Immature natural killer cell (primary cell): ENCODE measurements around the gene EML3. TPM values are rescaled to one million over a fixed set of nuclear protein-coding genes. Genes with fewer than 3 reads are reported as not detected.

ENCODE experiments used
- DNase-seq, 3 donors: peaks; one replicate each; pipeline ENCODE4 v3.0.0; 2022; ENCODE audit warnings: mixed read lengths in 1 of 3
- H3K27ac Mint-ChIP-seq, 6 donors: one replicate each; pipeline ENCODE4 v1.8.0; 2020; ENCODE audit warnings: mixed read lengths in 6 of 6, mild to moderate bottlenecking in 5 of 6, inconsistent platforms in 4 of 6, moderate library complexity in 3 of 6
- H3K27me3 Mint-ChIP-seq, 3 donors: one replicate each; pipeline ENCODE4 v1.8.0; 2020 to 2021; ENCODE audit warnings: low read depth in 3 of 3, mild to moderate bottlenecking in 3 of 3, mixed read lengths in 3 of 3, moderate library complexity in 3 of 3, inconsistent platforms in 1 of 3
- H3K36me3 Mint-ChIP-seq, 3 donors: one replicate each; pipeline ENCODE4 v1.8.0; 2020; ENCODE audit warnings: mixed read lengths in 3 of 3, inconsistent platforms in 2 of 3, mild to moderate bottlenecking in 2 of 3
- H3K4me1 Mint-ChIP-seq, 2 donors: one replicate each; pipeline ENCODE4 v1.8.0; 2020; ENCODE audit warnings: inconsistent platforms in 2 of 2, mild to moderate bottlenecking in 2 of 2, mixed read lengths in 2 of 2, moderate library complexity in 1 of 2
- H3K4me3 Mint-ChIP-seq, 5 donors: one replicate each; pipeline ENCODE4 v1.8.0; 2020; ENCODE audit warnings: mild to moderate bottlenecking in 5 of 5, mixed read lengths in 5 of 5, inconsistent platforms in 3 of 5, moderate library complexity in 3 of 5
- H3K9me3 Mint-ChIP-seq, 6 donors: one replicate each; pipeline ENCODE4 v1.8.0; 2020; ENCODE audit warnings: mild to moderate bottlenecking in 6 of 6, mixed read lengths in 6 of 6, inconsistent platforms in 4 of 6, moderate library complexity in 3 of 6
- polyA plus RNA-seq, 3 donors: library from polyadenylated mRNA; unstranded; fragments of 300-500 nt; fragmentation: Illumina TruSeq; gene quantifications; one replicate each; pipeline ENCODE4 v1.2.3, GENCODE V29; 2021

The EML3 gene
- polyA plus RNA-seq, 3 donors from 2014 or later: 15.9 to 25.8 (median 17.9) TPM

GRCh38 chr11:62601372-62602140, 11.0 kb downstream of the EML3 start, which contains the start of gene MTA2:
Gene MTA2 (minus strand): TSS chr11:62601865. CDS start chr11:62601450, 415 bp downstream.
- H3K4me1 Mint-ChIP-seq: peaks cover 52 to 59% of the 10 kb centered on the region in 2 donors
- peaks cover 22 to 45% (median 35%) of the 10 kb centered on the region in 3 donors for H3K36me3 Mint-ChIP-seq
- H3K27ac Mint-ChIP-seq: peak within 1 kb of the TSS; percentile 93 to 99 (median 97)
- peak within 1 kb of the TSS; percentile 92 to 99 (median 97) for H3K4me3 Mint-ChIP-seq
- H3K9me3 Mint-ChIP-seq: no peaks in the 10 kb centered on the region
- DNase-seq: peak; percentile 100
- H3K27me3 Mint-ChIP-seq: peaks cover 9 to 11% (median 10%) of the 10 kb centered on the region in 3 donors

DNA sequence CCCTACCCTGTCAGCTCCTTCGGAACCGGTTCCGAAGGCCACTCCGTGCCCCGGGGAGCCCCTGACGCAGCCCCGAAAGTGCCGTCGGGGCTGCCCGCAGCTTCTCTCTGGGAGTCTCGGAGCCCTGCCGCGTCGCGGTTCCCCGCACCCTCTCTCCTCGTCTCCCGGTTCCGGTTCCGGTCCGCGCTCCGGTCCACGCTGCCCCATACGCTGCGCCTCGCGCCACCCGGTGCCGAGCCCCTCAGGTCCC, 11.5 kb downstream of the EML3 start:
- H3K36me3 Mint-ChIP-seq: peaks cover 22 to 43% (median 32%) of the 10 kb centered on the region in 3 donors
- H3K4me1 Mint-ChIP-seq: peaks cover 52 to 59% of the 10 kb centered on the region in 2 donors
- H3K27ac Mint-ChIP-seq: peak overlapping the region; percentile 93 to 99 (median 97)
- H3K4me3 Mint-ChIP-seq: peak overlapping the region; percentile 92 to 99 (median 97)
- DNase-seq: peak in 1 of 3 donors; percentile 49
- H3K9me3 Mint-ChIP-seq: no peaks in the 10 kb centered on the region
- peaks cover 9 to 11% (median 10%) of the 10 kb centered on the region in 3 donors for H3K27me3 Mint-ChIP-seq

DNA sequence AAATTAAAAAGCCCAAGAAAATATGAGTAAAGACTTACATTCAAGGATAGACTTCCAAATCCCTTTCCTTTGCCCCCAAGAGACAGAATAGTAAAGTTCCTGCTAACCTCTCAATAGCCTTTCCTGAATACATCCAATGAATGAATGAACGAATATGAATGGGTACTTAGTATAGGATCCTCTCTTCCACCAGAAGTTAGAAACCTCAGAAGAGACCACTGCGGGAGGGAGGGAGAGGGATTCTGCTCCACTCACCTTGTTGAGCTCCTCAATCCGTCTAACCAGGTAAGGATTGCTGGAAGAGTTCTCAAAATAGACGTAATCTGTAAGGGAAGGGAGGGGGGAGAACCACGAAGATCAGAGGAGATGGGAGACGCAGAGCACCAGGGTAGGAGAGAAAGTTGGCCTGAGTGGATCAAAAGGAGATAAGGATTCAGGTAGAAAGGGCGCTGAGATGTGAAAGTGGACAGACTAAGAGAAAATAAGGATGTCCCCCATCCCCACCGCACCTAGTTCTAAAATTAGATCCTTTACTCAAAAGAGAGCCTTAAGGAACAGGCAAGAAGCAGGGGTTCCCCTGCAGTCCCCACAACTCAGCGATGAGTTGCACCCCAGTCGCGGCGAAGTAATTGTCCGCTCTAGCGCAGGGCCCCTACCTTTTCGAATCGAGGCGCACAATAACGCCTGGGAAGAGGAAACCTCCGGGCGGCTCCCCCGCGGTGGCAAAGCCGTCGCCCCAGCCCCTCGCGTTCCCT, 12.0 kb downstream of the EML3 start:
- Mint-ChIP-seq H3K27me3 (peaks cover 9 to 11% (median 10%) of the 10 kb centered on the region in 3 donors), H3K4me3 (peak overlapping the region; percentile 92 to 99 (median 97)), H3K27ac (peak overlapping the region; percentile 93 to 99 (median 97)), H3K9me3 (no peaks in the 10 kb centered on the region), H3K36me3 (peaks cover 24 to 46% (median 31%) of the 10 kb centered on the region in 3 donors), H3K4me1 (peaks cover 52 to 59% of the 10 kb centered on the region in 2 donors)
- DNase-seq: no peak

DNA sequence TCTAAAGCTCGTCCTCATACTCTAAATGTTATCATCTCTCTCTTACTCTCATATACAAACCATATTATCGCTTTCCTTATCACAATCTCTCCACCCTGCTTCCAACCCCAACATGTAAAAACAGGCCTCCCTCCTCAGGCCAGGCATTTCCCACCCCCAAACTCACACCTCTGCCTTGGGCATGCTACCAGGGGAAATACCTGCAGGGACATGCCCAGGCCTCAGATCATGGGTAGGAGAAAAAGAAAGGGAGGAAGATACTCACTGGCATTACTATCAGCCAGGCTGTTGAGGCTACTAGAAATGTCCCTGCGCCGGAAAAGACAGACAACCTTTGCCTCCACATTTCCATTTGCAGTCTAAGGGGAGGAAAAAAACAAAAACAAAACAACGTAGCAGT, 12.7 kb downstream of the EML3 start:
- DNase-seq: no peak
- Mint-ChIP-seq H3K27me3 (peaks cover 9 to 11% (median 10%) of the 10 kb centered on the region in 3 donors), H3K9me3 (no peaks in the 10 kb centered on the region), H3K27ac (peak overlapping the region; percentile 93 to 99 (median 97)), H3K4me1 (peaks cover 52 to 59% of the 10 kb centered on the region in 2 donors), H3K4me3 (peak overlapping the region; percentile 92 to 99 (median 97)), H3K36me3 (peaks cover 28 to 50% (median 32%) of the 10 kb centered on the region in 3 donors)

DNA sequence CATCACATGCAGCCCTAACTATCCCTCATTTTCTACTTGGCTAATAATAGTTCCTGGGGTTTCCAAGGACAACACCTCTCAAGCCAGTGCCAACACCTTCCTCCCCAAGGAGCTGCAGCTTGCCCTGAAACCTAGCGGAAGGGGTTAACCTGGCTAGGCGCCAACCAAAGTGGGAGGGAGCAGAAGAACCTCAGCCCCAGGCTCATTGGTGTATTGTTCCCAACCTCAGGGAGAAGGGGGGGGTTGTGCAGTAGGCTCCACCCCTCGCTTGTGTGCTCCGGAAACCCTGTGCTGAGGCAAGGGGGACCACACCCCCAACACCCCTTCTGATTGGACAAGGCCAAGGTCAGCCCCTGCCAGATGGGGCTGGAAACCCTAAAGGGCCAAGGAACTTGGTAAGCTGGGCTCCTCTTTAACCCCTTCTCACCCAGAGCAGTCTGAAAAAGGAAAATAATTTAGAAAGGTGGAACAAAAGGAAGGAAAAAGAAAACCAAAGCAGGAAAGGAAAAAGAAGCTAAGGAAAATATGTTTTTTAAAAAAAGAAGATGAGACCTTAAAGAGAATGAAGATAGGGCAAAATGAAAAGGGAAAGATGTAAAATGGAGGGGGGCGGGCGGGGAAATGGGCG, 13.4 kb downstream of the EML3 start:
- H3K4me3 Mint-ChIP-seq: peak overlapping the region; percentile 92 to 99 (median 97)
- no peaks in the 10 kb centered on the region for H3K9me3 Mint-ChIP-seq
- DNase-seq: peak; percentile 97 to 98 (median 97)
- peaks cover 33 to 57% (median 35%) of the 10 kb centered on the region in 3 donors for H3K36me3 Mint-ChIP-seq
- peaks cover 55 to 66% of the 10 kb centered on the region in 2 donors for H3K4me1 Mint-ChIP-seq
- H3K27me3 Mint-ChIP-seq: peaks cover 9 to 11% (median 10%) of the 10 kb centered on the region in 3 donors
- H3K27ac Mint-ChIP-seq: peak overlapping the region; percentile 93 to 99 (median 97)

GRCh38 chr11:62595124-62595523, 17.5 kb downstream of the EML3 start:
- Mint-ChIP-seq H3K27ac (peak overlapping the region in 3 of 6 donors; percentile 22 to 75 (median 57)), H3K36me3 (peaks cover 28 to 53% (median 38%) of the 10 kb centered on the region in 3 donors), H3K27me3 (peaks cover 11 to 25% (median 13%) of the 10 kb centered on the region in 3 donors), H3K4me3 (no peak overlapping the region), H3K4me1 (peaks cover 67 to 75% of the 10 kb centered on the region in 2 donors), H3K9me3 (no peaks in the 10 kb centered on the region)
- no peak for DNase-seq

GRCh38 chr11:62593434-62594044, 19.0 kb downstream of the EML3 start:
- Mint-ChIP-seq H3K27me3 (peaks cover 8 to 17% (median 11%) of the 10 kb centered on the region in 3 donors), H3K4me1 (peaks cover 55 to 66% of the 10 kb centered on the region in 2 donors), H3K4me3 (peak overlapping the region; percentile 76 to 84 (median 82)), H3K9me3 (no peaks in the 10 kb centered on the region), H3K36me3 (peaks cover 15 to 40% (median 27%) of the 10 kb centered on the region in 3 donors), H3K27ac (peak overlapping the region; percentile 84 to 100 (median 98))
- peak; percentile 65 to 74 (median 68) for DNase-seq

GRCh38 chr11:62592989-62593421, 19.6 kb downstream of the EML3 start:
- peaks cover 8 to 17% (median 10%) of the 10 kb centered on the region in 3 donors for H3K27me3 Mint-ChIP-seq
- peaks cover 10 to 34% (median 25%) of the 10 kb centered on the region in 3 donors for H3K36me3 Mint-ChIP-seq
- H3K4me3 Mint-ChIP-seq: peak overlapping the region in 2 of 5 donors; percentile 76 to 94
- no peak for DNase-seq
- peak overlapping the region; percentile 93 to 100 (median 98) for H3K27ac Mint-ChIP-seq
- peaks cover 50 to 61% of the 10 kb centered on the region in 2 donors for H3K4me1 Mint-ChIP-seq
- H3K9me3 Mint-ChIP-seq: no peaks in the 10 kb centered on the region

DNA sequence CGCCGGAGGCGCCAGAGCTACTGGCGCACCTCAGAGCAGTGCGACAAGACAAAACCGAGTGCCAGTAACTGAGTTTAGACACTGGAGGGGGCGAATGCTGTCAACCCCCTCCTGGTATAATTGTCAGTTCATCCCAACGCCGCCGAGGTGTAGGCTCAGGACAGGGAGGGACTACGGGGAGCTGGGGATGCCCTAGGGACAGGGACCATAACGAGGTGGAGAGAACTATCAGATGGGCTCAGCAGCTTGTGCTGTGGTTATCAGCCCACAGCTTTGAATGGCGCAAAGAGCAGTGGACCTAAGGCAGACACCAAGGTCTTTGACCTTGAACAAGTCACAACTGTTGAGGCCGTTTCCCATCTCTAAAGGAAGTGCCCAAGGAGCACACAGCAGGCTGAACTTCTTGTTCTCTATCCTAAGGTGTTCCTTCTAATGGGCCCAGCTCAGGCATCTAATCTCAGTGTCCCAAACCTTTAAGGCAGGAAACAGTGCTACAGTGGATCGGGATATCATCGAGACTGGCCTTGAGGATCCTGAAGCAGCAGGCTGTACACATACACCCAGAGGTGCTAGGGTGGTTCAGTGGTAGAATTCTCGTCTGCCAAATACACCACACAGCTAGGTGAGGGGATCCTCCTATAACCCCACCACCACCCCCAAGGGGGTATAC, 20.3 kb downstream of the EML3 start:
- peak overlapping the region; percentile 91 to 98 (median 94) for H3K4me3 Mint-ChIP-seq
- H3K9me3 Mint-ChIP-seq: no peaks in the 10 kb centered on the region
- H3K27me3 Mint-ChIP-seq: peaks cover 8 to 17% (median 10%) of the 10 kb centered on the region in 3 donors
- H3K27ac Mint-ChIP-seq: peak overlapping the region; percentile 93 to 100 (median 98)
- peaks cover 45 to 54% of the 10 kb centered on the region in 2 donors for H3K4me1 Mint-ChIP-seq
- DNase-seq: no peak
- peaks cover 10 to 33% (median 19%) of the 10 kb centered on the region in 3 donors for H3K36me3 Mint-ChIP-seq

GRCh38 chr11:62591448-62592145, 21.0 kb downstream of the EML3 start, which contains the start of gene TUT1:
Gene TUT1 (minus strand): TSS chr11:62591523. CDS start chr11:62591485, 38 bp downstream.
- no peaks in the 10 kb centered on the region for H3K9me3 Mint-ChIP-seq
- peak; percentile 97 to 98 (median 98) for DNase-seq
- peaks cover 10 to 30% (median 16%) of the 10 kb centered on the region in 3 donors for H3K36me3 Mint-ChIP-seq
- H3K27ac Mint-ChIP-seq: peak within 1 kb of the TSS; percentile 93 to 100 (median 98)
- H3K27me3 Mint-ChIP-seq: peaks cover 8 to 17% (median 10%) of the 10 kb centered on the region in 3 donors
- H3K4me3 Mint-ChIP-seq: peak within 1 kb of the TSS; percentile 91 to 98 (median 94)
- H3K4me1 Mint-ChIP-seq: peaks cover 43 to 51% of the 10 kb centered on the region in 2 donors

GRCh38 chr11:62588966-62589637, 23.5 kb downstream of the EML3 start:
- no peak for DNase-seq
- peaks cover 40 to 45% of the 10 kb centered on the region in 2 donors for H3K4me1 Mint-ChIP-seq
- H3K27ac Mint-ChIP-seq: peak overlapping the region in 4 of 6 donors; percentile 31 to 100 (median 96)
- H3K36me3 Mint-ChIP-seq: peaks cover 6 to 17% (median 8%) of the 10 kb centered on the region in 3 donors
- peak overlapping the region in 1 of 5 donors; percentile 27 for H3K4me3 Mint-ChIP-seq
- H3K27me3 Mint-ChIP-seq: peaks cover 8 to 17% (median 10%) of the 10 kb centered on the region in 3 donors
- no peaks in the 10 kb centered on the region for H3K9me3 Mint-ChIP-seq
